GM18907 (cell line): ENCODE results near the gene NDUFB7.
A peak's percentile ranks its signal among the peaks of the same experiment; 100 is the strongest.
"Not testable (repeated sequence)": the region's sequence is repeated elsewhere in the genome, so short reads cannot be mapped to it uniquely, and the experiment has no call there.

Experiments used
- ATAC-seq: cut with Tn5 transposase; IDR thresholded peaks from one replicate; pipeline ENCODE4 v1.9.1; 2021; ENCODE audit warnings: mild to moderate bottlenecking, moderate library complexity; ENCODE audit not compliant: unreplicated experiment

NDUFB7 gene

GRCh38 chr19:14554382-14554812 lies 17.5 kb downstream of the NDUFB7 start:
- no peak for ATAC-seq

- ATAC-seq, result no peak
Observed at GRCh38 chr19:14553939-14554243, 18.0 kb downstream of the NDUFB7 start.

GRCh38 chr19:14553042-14553938 lies 18.6 kb downstream of the NDUFB7 start:
- ATAC-seq, result no peak

- not testable (repeated sequence) for ATAC-seq
Observed at GRCh38 chr19:14552006-14552360, 19.9 kb downstream of the NDUFB7 start.

- peak; percentile 44 for ATAC-seq
Observed at GRCh38 chr19:14551134-14552005, 20.5 kb downstream of the NDUFB7 start.

- no peak for ATAC-seq
Observed at GRCh38 chr19:14550201-14550754, 21.6 kb downstream of the NDUFB7 start.

GRCh38 chr19:14545716-14546082 lies 26.2 kb downstream of the NDUFB7 start:
- no peak for ATAC-seq

- ATAC-seq, result no peak
Observed at GRCh38 chr19:14544977-14545715, 26.7 kb downstream of the NDUFB7 start.

- no peak for ATAC-seq
Observed at GRCh38 chr19:14544047-14544446, 27.8 kb downstream of the NDUFB7 start.

GRCh38 chr19:14542711-14543328 lies 29.0 kb downstream of the NDUFB7 start:
- no peak for ATAC-seq

GRCh38 chr19:14541979-14542378 lies 29.9 kb downstream of the NDUFB7 start:
- ATAC-seq, result not testable (repeated sequence)

- ATAC-seq, result no peak
Observed at GRCh38 chr19:14540741-14541525, 30.9 kb downstream of the NDUFB7 start.

- ATAC-seq, result no peak
Observed at GRCh38 chr19:14536926-14537692, 34.8 kb downstream of the NDUFB7 start.

- ATAC-seq, result no peak
Observed at GRCh38 chr19:14533450-14533849, 38.4 kb downstream of the NDUFB7 start.

- ATAC-seq, result no peak
Observed at GRCh38 chr19:14530506-14530905, 41.4 kb downstream of the NDUFB7 start.

- ATAC-seq, result peak; percentile 4
Observed at GRCh38 chr19:14530005-14530348, 41.9 kb downstream of the NDUFB7 start.

- peak; percentile 93 for ATAC-seq
Observed at GRCh38 chr19:14529254-14530004, 42.4 kb downstream of the NDUFB7 start, which contains the start of gene TECR. Gene TECR (plus strand): TSS chr19:14529594. CDS start chr19:14529697, 103 bp downstream.
